NT2/D1 (cell line): Measurements from ENCODE around the gene BPIFB2.

Source experiments
- SUZ12 ChIP-seq: IDR thresholded peaks from 2 replicates; pipeline ENCODE4 v1.6.1; 2011; ENCODE audit not compliant: insufficient read length, insufficient read depth; ENCODE audit errors: extremely low read depth
- YY1 ChIP-seq: IDR thresholded peaks from 2 replicates; pipeline ENCODE4 v1.6.1; 2011; ENCODE audit not compliant: insufficient read length, insufficient read depth
- ZNF274 ChIP-seq: IDR thresholded peaks from 2 replicates; pipeline ENCODE4 v1.6.1; 2011; ENCODE audit warnings: mild to moderate bottlenecking, low read depth, low read length

- TF ChIP-seq YY1 (no peak), ZNF274 (no peak), SUZ12 (no peak)
Observed at GRCh38 chr20:33070111-33071053, 62.9 kb downstream of the BPIFB2 start.
